HG03196 (cell line): ENCODE measurements around the gene PRPF6.
"Not testable (repeated sequence)": the region's sequence is repeated elsewhere in the genome, so short reads cannot be mapped to it uniquely, and the experiment has no call there.

ENCODE experiments used
- ATAC-seq: cut with Tn5 transposase; IDR thresholded peaks from one replicate; pipeline ENCODE4 v1.9.1; 2021; ENCODE audit not compliant: unreplicated experiment

Gene PRPF6

DNA sequence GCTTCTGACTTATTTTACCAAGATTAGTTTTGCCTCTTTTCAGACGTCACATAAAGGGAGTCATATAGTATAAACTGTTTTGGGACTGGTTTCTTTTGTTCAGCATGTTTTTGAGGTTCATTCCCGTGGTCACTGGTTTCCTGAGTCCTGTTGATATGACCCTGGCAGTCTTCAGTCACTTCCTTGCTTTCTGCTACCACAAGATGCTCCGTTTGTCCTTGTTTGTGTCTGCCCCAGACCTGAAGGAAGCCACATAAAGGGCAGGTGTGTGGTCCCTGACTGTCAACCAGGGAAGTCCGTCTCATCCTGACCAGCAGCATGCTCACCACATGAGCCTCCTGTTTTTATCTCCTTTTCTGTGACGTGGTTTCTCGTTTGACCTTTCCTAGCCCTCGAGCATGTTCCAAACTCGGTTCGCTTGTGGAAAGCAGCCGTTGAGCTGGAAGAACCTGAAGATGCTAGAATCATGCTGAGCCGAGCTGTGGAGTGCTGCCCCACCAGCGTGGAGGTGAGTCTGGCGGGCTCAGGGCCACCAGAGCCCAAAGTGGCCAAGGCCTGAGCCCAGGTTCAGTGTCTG is 29.0 kb downstream of the PRPF6 start:
- no peak for ATAC-seq

DNA sequence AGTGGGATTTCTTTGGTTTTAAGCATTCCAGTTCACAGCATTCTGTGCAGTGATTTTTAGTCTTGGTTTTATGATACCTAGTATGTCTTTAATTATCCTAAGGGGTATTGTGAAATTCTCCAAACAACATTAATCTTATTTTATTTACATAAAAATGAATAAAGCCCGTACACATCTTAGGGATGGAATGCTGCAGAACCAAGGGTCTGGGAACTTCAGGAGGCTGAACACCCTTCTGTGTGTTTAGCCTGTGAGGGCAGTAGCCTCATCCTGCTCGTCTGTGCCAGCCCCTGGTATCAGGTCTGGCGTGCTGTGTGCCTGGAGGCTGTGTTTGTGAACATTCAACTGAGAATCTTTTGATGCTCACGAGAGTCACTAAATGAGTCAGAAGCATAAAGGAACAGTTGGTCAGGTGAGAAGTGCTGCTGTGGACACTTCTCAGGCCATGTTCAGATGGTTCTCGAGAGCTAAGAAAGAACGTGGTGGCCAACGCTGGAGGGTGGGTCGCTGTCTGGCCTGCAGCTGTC is 29.8 kb downstream of the PRPF6 start:
- ATAC-seq: no peak

DNA sequence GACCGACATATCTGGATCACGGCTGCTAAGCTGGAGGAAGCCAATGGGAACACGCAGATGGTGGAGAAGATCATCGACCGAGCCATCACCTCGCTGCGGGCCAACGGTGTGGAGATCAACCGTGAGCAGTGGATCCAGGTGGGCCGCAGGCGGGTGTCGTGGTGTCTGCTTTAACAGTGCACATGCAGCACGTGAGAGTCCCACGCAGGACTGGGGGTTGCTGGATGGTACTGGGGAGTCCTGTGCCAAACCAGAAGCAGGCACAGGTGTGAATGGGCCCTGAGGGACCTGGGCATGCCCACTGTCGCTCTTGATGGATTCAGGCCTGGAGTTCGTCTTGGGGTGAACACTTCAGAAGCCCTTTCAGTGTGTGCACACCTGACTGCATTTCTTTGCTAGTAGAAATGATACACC is 30.4 kb downstream of the PRPF6 start:
- ATAC-seq: no peak

DNA sequence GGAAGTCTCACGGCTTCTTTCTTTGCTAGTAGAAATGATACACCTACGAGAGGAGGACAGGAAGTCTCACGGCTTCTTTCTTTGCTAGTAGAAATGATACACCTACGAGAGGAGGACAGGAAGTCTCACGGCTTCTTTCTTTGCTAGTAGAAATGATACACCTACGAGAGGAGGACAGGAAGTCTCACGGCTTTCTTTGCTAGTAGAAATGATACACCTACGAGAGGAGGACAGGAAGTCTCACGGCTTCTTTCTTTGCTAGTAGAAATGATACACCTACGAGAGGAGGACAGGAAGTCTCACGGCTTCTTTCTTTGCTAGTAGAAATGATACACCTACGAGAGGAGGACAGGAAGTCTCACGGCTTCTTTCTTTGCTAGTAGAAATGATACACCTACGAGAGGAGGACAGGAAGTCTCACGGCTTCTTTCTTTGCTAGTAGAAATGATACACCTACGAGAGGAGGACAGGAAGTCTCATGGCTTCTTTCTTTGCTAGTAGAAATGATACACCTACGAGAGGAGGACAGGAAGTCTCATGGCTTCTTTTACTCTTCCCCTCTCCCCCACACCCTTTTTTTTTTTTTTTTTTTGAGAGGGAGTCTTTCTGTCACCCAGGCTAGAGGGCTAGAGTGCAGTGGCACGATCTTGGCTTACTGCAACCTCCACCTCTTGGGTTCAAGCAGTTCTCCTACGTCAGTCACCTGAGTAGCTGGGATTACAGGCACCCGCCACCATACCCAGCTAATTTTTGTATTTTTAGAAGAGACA is 31.6 kb downstream of the PRPF6 start:
- ATAC-seq: not testable (repeated sequence)

DNA sequence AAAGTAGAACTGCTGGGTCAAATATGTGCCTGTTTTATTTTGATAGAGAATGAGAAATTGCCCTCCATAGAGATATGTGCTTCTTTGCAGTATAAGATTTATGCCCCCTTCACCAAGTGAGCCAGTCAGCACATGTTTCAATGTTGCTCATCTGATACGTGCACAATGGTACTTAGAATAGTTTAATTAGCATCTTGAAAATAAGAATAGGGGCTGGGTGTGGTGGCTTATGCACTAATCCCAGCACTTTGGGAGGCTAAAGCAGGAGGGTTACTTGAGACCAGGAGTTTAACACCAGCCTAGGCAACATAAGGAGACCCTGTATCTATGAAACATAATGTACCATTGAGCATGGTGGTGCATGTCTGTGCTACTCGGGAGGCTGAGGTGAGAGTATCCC is 34.7 kb downstream of the PRPF6 start:
- no peak for ATAC-seq

DNA sequence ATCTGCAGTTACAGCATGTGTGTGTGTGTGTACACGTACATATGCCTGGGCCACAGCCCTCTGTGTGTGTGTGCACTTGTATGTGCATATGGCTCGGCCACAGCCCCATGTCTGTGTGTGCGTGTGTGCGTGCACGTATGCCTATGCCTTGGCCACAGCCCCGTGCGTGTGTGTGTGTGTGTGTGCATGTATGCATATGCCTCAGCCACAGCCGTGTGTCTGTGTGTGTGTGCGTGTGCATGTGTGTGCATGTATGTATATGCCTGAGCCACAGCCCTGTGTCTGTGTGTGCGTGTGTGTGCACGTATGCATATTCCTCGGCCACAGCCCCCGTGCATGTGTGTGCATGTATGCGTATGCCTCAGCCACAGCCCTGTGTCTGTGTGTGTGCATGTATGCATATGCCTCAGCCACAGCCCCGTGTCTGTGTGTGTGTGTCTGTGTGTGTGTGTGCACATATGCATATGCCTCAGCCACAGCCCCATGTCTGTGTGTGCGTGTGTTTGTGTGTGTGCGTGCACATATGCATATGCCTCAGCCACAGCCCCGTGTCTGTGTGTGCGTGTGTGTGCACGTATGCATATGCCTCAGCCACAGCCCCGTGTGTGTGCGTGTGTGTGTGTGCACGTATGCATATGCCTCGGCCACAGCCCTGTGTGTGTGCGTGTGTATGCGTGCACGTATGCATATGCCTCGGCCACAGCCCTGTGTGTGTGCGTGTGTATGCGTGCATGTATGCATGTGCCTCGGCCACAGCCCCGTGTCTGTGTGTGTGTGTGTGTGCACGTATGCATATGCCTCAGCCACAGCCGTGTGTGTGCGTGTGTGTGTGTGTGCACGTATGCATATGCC is 40.4 kb downstream of the PRPF6 start:
- ATAC-seq: no peak

DNA sequence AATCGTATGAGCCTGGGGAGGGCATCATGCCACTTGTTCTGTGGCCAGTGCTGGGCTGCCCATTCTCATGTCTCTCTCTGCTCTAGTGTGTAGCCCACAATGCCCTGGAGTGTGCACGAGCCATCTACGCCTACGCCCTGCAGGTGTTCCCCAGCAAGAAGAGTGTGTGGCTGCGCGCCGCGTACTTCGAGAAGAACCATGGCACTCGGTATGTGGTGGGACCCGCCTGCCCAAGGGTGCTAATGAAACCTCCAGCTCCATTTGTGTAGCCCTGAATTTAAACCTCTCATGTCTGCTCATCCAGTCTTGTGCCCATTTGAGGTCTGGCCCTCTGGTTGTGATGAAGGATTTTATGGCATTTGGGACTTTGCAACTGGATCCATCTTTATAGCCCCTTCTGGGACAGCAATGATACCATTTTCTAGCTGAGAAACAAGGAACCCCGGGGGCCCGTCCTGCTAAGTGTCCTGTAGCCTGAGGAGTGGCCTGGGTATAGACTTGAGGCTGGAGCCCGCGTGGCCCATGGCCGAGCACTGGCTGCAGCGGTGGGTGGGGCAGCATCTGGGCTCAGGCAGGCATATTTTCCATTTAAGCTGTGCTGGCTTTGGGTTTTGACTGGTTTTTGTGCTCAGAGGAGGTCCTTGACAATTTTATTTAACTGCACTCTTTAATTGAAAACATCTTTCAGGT is 41.9 kb downstream of the PRPF6 start:
- ATAC-seq: no peak

DNA sequence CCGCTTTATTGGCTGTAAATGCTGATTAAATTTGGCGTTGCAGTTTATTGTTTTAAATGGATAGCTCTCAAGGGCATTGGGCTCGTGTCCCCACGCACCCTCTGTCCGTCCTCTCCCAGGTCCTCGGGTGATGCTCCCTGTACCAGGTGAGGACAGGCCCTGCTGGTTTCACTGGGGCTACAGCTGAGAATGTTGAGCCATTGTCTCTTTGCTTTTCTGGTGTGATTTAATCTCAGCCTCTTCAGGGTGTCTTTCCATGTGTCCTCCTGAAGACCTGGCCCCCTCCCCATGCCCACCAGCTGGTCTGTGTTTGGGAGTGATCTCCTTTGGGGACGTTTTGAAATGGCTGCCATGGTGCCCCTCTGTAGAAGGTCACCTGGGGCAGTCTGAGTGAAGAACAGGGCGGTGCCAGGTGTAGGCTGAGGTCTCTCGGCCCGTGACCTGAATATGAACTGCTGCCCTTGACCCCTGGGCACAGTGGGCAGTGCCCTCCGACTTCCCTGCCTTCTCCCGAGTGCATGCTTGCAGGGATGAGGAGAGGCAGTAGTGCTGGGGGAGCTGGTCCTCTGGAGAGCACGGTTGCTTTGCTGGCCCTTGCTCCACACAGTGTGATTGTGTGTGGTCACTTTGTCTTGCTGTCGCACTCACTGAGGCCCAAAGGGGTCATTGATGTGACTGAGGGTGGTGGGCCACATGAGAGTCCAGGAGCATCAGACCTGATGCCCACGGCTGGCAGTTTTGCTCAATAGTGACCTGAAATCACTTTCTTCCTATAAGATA is 42.6 kb downstream of the PRPF6 start:
- no peak for ATAC-seq

DNA sequence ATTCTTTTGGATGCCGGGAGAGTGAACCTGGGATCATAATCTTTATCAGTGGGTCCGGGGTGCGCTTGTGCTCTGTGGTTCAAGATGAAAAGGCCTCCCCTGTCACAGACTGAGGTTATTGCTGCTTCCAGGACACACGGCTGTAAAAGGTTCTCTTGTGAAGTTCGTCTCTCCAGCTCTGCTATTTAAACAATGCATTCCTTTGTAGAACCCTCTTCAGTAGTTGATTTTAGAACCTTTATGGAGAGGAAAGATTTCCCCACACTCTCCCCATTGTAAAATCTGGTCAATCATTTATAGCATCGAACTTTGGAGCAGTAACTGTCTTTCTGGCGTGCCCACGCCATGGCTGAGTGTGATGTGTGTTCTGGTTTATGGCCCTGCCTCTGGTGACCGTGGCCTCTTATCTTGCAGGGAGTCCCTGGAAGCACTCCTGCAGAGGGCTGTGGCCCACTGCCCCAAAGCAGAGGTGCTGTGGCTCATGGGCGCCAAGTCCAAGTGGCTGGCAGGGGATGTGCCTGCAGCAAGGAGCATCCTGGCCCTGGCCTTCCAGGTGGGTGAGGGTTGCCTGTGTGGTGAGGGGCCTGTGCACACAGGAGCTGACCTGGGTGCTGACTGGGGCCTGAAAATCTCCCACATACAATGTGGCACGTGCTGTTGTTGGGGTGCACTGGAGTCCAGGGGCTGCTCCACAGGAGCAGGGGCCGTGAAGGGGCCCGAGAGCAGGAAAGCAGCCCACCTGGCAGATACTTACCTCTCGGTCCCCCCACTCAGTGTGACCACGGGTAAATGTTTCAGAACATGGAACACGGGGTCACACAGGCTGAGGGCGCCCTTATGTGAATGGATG is 43.4 kb downstream of the PRPF6 start:
- no peak for ATAC-seq

DNA sequence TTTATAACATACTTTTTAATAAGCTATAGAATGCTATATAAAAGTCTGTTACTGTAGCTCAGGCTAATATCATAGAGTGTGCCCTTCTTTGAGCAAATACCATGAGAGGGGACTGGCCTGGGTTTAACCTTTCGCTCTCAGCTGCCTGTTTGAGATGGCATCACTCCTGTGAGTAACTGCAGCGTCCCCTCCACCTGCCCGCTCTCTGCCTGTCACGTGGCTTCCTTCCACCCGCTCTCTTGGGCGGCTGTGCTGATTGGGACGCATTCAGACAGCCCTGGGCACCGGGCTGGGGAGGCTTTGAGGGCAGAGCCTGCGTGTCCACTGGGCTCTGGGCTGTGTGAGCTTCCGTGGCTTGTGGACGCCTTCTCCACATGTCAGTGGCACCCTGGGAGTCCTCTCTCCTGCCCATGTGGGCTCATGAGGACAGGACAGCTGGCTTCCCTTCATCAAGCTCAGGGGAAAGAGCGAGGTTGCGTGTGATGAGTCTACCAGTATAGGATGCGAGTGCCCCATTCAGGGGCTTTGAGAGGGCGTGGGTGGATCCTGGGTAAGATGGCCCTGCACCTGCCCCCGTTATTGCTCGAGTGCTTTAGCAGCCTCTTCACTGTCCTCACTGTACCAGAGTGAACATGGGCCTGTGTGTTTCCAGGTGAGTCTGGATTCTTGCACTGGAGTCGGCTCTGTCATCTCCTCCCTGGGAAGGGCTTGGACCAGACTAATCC is 44.3 kb downstream of the PRPF6 start:
- no peak for ATAC-seq

DNA sequence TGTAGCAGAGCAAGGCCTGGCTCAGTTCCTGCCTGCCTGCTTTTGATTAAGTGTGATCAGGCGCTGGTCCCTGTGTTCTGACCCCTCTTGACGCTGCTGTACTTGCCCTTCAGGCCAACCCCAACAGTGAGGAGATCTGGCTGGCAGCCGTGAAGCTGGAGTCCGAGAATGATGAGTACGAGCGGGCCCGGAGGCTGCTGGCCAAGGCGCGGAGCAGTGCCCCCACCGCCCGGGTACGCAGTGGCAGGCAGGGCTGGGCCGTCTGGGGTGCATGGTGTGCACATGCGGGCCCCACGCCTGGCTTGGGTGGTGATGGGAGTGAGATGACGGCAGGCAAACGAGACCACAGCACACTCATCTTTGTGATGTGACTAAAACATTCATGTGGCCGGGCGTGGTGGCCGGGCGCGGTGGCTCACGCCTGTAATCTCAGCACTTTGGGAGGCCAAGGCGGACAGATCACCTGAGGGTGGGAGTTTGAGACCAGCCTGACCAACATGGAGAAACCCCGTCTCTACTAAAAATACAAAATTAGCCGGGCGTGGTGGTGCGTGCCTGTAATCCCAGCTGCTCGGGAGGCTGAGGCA is 45.0 kb downstream of the PRPF6 start:
- no peak for ATAC-seq

DNA sequence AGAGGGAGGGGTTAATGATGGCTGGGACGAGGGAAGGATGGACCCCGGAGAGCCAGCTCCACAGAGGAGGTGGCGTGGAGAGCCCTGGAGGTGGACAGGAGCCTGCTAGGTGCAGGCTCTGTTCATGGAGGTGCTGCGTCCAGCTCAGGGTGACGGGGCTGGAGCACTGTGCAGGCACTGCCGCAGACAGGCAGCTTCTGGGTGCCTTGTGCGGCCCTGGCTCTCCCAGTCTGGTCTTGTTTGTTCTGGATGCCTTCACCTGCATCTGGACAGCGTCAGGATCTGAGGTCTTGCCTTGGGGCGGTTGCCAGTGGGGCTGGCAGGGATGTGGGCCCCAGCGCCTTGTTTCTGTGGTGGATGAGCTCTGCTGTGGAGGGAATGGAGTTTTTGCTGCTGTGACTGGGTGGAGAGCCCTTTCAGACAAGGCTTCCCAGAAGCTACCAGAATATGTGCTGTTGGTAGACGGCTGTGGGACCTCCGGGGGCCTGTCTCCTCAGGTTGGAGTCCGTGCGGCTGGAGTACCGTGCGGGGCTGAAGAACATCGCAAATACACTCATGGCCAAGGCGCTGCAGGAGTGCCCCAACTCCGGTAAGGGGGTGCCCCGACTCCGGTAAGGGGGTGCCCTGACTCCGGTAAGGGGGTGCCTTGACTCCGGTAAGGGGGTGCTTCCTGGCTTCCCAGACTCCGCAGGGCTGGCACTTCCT is 47.2 kb downstream of the PRPF6 start:
- ATAC-seq: no peak

DNA sequence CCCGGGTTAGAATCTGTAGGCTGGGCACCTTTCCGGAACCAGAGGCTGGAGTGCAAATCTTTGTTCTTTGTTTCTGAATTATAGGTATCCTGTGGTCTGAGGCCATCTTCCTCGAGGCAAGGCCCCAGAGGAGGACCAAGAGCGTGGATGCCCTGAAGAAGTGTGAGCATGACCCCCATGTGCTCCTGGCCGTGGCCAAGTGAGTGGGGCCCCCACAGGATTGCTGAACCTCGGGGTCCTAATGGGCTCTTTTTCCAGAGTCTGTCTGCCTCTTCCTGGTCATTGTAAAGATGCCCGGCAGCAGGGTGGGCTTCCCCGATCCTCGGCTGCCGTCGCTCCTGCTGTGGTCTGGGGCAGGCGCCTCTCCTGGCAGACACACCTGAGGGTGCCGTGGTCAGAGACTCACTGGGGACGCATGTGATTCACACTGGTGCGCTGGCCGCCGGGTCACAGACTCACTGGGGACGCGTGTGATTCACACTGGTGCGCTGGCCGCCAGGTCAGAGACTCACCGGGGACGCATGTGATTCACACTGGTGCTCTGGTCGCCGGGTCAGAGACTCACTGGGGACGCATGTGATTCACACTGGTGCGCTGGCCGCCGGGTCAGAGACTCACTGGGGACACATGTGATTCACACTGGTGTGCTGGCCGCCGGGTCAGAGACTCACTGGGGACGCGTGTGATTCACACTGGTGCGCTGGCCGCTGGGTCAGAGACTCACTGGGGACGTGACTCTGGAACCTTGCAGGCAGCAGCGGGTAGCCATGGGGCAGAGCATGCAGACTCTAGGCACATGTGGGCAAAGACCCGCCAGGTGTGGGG is 48.6 kb downstream of the PRPF6 start:
- ATAC-seq: no peak

DNA sequence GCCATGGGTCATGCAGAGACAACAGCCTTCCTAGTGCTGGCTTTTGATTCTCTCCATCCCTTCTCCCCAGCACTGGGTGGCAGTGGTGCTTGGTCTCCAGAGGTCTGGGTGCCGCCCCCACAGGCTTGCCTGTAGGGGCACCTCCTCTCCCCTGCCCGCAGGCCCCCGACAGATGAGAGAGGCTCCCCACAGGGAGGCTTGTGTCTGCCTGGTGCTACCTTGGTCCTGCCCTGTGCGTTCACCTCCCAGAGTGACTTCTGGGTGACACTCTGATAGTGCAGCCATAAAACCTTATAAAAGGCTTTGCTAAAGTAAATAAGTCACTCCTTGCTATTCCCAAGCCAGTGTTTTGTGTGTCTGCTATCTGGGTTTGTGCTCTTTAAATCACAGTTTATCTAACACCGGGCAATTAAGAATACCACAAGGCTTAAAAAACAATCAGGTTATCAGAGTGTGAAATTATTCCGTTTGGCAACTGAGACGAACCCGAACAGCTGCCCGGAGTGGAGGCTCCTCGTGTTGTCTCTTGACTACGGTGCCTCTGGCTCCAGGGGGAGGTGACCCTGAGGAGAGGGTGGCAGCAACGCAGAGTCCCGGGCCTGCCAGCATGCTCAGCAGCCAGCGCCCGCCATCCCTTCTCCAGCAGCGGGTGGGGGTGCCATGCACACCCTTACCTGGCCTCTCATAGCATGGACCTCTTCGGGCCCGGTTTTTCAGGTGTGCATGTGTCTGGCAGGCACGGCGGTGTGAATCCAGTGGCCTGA is 49.6 kb downstream of the PRPF6 start:
- ATAC-seq: no peak

DNA sequence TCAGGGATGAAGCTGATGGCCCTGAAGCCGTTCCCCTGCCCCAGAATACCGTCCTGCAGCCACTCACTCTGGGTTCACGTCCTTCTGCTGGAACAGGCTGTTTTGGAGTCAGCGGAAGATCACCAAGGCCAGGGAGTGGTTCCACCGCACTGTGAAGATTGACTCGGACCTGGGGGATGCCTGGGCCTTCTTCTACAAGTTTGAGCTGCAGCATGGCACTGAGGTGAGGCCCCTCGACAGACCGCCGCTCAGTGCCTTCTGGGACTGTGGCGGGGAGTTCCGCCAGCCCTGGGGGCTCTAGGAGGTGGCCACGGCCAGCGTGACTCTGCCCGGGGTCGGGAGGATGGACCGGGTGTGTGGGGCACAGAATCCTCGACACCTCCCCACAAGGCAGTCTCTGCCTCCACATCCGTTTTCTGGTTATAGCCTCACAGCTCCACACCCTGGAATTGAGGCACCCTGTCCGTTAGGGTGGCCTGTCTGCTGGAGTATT is 50.9 kb downstream of the PRPF6 start:
- no peak for ATAC-seq
